ENCODE data around the gene LRBA.

The LRBA gene

DNA sequence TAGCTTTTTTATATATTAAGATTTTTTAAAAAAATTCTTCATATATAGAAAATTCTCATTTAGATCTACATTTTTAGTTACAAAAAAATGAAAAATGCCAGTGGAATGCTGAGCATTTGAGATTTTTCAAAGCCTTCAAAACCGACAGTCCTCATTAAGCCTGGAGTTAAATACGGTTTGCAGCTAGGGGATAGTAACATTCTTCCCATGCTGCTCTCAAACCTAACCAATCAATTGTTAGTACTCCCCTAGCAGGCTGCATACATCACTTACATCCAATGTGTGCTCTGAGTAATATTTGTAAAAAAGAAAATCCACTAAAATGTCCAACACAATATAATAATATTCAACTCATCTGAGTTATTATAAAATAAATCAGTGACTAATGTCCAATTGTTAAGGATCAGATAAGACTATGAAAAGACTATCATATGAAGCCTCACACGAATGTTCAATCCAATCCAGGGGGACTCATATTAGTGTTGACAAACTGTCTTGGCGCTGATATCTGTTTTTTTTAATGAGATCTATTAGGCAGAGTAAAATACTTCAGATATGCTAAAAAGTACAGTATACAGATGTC, 660.8 kb downstream of the LRBA start:
- DNase-seq = no peak

DNA sequence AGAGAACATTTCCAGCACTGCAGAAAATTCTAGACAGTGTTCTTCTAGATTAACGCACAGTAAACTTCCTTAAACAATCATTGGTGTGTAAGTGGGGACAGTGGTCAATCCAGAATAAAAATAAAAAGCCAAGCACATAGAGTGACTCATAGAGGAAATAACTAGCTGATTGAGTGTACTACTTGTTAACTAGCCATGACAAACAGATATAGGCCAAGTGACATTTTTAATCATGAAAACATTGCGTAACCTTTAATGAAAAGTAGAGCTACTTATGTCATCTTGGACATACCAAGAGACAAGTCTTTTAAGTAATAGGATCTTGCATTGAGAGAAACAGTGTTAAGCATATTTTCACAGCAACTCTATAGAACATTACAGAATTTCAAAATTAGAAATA, 667.0 kb downstream of the LRBA start:
- no peak for DNase-seq

DNA sequence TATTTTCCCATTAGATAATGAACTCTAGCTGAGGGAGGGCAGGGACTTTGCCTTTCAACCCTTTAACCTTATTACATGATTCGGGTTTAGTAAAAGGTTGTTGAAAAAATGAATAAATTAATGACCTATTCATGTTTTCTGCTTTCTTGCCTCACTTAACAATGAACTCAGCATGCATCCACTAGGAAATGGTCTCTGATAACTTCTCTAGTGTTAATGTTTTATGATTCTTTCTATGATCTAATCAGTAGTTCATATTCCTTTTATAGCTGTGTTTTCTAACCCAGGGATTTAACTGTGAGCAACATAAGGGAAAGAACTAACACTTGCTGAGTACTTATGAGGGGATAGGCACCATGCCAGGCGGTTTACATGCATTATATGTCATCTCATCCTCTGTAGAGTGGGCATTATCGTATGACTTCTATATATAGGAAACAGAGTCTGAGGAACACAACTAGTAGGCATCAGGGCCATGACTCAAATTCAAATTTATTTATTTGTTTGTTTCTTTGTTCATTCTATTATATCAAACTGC, 669.8 kb downstream of the LRBA start:
- no peak for DNase-seq

DNA sequence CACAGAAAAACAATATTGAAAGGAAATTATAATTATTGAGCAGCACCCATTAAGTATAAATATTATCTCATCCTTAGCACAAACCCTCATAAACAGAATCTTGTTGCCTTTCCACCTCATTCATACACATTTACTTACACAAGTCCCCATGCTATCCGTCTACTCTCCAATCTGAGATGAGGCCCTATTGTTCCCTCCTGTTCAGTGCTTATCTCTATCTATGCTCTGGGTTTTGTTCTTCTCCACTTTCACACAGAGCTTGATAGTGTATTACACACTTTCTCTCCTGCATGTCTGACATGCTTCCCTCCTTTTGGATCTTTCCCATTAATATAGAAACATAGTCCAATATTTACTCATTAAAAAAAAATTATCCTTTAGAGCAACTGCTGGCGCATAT, 671.3 kb downstream of the LRBA start:
- DNase-seq = no peak

DNA sequence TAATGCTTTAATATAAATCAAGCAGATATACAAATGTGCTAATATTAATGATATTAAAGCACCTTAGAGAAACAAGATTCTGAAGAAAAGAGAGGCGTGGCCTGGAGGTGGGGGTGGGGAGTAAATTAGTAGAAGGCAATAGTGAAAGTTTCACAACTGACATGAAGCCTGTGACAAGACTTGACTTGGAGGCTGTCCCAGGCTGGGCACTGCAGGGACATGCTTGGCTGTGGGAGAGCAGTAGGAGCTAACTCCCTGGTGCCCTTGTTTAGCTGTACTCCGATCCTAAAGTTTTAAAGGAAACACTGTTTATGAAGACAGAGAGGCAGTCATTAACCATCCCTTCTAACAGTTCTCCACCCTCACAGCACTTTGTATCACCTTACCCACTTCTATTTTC, 672.1 kb downstream of the LRBA start:
- no peak for DNase-seq

DNA sequence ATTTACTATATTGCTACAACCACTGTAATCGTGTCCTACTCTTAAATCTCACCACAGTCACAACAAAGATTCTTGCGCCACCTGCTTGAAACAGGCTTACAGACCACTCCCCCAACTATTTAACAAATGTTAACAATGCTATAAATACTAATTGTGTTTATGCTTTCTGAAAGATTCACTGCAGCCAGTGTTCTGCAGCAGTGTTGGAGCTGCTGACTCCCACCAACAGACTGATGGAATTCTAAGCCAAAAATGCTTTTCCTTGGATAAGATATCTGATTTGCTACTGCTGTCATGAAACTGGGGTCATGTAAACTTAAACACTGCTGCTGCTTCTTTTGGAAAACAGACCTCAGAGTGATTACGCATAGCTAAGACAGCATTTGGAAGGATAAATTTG, 677.4 kb downstream of the LRBA start:
- no peak for DNase-seq

DNA sequence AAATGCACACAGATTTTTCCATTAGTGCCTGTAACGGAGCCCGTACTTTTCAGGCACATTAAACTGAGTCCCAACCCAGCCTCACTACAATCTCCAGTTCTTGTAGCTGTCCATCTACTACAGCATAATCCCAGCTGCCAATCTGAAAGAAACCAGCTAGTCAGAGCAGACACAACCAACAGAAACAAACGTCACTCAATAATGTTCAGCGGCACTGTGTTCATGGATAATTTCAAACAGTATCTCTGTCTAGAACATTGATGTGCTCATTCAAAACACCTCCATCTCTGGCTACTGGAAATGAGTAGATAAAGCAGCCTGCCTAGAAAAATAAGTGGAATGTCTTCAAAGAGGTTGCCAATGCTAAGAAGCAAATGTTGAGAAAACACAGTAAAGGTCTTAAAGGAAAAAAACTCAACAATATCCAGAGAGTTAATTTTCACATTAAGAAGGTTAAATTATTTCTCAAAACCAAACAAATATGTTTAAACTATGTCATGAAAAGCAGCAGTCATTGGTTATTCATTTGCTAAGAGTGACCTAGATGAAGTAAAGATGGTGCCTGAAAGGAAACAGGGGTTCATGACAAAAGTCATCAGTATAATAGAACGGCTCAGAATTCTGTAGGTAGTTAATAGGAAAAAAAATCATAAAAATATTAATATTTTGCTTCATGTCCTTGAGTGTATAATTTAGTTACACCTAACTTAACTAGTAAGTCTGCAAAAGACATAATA, 678.2 kb downstream of the LRBA start:
- DNase-seq = no peak

DNA sequence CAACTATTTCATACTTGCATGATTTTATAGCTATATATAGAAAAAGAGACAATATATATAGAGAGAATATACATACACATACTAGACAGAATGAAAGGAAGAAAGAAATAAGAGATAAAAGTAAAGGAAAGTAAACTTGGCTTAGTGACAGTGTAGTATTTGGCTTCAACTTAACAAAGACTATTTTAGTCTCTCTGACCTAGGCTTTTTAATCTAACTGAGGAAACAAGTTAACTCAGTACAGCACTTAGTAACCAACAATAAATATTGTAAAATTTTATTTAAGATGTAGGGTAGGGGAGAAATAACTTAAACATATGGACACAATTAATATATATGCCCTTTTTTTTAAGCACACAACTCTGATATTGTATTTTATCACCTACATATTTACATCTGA, 682.1 kb downstream of the LRBA start:
- no peak for DNase-seq

DNA sequence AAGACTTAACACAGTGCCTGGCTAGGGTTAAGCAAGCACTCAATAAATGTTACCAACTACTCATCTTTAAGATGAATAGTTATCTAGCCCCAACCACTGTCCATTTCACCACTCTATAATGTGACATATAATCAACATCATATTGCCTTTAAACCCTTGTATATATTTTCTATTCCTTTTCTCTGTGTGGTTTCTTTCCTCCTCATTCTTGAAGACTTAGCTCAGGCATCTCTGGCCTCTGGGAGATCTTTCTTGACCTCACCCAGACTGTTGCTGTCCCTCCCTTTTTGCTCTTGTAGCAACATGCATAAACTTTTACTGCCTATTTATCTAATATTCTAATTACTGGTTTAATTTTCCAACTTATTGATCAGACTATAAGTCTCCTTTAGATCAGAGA, 683.0 kb downstream of the LRBA start:
- no peak for DNase-seq

DNA sequence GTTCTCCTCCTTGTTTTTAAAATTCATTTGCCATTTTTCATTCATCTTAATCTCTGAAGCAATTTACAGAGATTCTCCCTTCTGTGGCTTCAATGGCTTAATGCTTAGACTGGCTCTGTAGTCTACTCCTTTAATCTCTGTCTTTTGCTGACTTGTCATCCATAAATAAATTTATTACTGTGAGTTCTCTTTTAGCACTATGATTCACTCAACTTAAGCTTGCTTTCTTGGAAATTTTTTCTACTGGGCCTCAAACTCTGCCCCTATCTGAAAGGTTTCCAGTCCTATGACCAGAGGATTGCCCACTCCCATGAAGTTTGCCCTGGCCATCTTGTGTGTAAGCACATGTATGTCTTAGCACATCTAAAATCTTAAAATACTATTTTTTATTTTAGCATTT, 685.7 kb downstream of the LRBA start:
- DNase-seq = no peak

DNA sequence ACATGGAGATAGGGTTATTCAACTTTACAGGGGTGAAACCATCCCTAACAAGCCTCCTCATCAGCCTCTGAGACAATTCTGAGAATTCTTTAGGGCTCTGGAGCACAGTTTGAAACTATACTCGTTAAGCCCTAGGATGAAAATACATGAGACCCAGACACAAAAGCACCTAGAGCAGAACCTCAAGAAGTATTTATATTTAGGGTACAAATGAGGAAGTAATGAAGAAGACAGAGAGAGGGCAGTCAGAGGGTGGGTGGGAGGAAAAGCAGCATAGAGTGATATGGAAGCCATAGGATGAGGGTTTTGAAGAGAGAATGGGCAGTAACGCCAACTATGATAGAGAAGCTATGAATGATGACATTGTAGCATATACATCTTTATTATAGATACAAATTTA, 686.6 kb downstream of the LRBA start:
- DNase-seq = no peak

DNA sequence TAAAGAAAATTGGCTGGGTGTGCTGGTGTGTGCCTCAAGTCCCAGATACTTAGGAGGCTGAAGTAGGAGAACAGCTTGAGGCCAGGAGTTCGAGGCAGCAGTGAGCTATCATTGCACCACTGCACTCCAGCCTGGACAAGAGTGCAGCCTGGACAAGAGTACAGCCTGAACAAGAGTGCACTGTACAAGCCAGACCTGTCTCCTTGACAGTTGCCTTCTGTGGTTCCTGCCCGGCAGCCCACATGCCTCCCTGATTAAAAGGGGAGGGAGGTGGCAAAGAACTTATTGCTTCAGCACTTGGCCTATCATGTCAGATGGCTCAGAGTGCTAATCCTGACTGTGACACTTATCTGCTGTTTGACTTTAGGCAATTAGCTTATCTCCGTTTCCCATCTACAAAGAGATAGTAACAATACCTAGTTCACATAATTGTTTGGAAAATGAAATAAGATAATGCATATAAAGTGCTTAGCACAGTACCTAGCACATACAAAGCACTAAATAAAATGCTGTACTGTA, 687.8 kb downstream of the LRBA start:
- DNase-seq = no peak

DNA sequence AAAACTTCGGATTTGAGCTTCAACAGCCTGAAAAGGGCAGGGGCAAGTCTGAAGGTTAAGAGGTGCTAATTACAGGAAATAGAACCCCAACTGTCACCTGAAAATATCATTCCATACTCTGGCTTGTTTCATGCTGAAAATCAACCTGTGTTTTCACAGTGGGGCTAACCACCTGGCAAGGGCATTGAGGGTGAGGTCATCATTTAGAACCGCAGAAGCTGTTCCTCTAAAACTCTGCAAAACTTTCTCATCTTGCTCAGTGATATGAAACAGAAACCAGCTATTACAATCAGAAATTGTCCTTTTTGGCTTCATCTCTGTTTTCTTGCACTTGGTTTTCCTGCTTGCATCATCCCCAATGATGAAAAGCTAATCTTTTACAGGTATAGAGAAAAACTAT, 689.2 kb downstream of the LRBA start:
- DNase-seq = no peak

DNA sequence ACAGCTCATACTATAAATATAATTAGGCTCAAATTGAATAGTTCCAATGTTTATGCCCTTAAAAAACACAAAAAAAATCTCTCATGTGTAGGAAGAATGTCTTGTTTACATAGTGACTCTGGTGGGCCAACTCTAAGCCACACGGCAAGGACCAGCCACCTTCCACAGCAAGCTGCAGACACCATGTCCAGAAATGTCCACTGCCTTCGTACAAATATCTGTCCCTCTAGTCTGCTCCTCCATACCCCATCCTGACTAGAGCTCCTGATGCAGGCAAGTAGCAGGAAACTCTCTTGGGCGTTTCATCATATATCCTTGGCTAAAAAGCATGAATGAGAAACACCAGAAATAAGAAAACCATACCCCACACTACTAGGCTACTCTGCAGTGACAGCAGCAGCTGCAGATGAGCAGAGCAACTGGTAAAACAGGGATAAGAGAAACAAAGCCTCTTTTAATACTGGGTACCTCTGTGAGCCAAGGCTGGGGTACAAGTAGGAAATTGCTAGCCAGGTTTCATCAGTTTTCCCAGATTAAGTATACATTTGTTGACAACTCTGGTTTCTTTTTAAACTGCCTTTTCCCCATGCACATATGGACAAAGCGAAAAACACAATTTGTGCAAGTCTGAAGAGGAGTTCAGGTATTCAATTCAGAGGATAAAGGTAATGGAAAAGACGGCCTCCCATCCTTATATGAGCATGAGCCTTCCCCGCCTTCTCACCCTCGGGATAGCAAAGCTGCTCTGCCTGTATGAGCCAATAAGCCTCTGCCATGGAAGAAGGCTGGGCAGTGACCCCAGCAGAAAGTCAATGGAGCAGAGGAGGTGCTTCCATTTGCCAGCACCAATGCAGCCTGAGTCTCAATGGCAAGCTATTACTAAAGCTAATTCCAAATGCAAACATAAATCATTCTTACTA, 691.4 kb downstream of the LRBA start:
- no peak for DNase-seq

DNA sequence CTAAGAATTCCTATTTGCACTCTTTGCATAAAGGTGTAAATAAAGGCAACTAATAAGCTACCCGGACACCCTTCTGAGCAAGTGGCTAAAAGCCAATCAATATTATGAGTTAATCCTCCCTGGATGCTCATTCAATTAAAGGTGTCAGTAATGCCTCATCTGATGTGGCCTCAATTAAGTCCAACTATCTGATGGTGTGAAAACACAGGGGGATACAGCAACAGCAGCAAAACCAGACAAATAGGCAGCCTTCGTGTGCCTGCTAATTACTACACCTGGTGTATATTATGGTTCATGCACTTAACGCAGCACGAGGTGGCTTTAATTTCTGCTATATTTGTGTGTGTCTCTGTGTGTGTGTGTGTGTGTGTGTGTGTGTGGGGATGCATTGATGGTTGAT, 692.4 kb downstream of the LRBA start:
- no peak for DNase-seq

DNA sequence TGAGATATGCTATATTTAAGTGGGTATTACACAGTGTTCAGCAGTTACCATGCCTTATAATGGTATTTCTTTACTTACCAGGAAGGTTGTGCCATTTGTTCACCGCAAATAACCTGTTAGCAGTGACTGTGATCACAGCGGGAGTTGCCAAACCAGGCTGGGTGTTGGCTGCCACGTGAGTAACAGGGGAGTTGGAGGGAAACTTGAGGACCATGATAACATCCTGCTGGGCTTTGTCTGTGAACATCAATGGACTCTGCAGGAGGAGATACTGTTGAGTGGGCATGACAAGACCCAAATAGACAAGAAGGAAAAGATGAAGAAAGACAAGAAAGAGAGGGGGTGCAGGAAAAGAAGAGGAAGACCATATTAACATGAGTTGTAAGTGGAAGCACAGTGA, 694.0 kb downstream of the LRBA start:
- no peak for DNase-seq

DNA sequence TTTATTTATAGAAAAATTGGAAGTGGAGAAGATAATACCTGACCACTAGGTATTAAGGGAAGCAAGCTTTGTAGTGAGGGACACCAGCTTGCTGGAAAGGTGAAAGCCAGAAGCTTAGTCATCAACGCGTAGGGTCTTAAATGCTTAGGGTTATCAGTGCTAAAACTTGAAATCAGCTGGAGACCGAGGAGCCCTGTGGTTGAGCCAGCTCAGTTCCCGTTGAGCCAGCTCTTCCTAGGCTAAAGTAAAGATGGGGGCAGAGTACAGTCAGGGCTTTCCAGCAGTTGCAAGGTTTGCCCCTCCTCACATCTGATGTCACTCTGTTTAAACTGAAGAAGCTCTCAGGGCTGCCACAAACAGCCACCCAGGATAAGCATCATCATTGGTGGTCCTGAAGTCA, 696.1 kb downstream of the LRBA start:
- no peak for DNase-seq

DNA sequence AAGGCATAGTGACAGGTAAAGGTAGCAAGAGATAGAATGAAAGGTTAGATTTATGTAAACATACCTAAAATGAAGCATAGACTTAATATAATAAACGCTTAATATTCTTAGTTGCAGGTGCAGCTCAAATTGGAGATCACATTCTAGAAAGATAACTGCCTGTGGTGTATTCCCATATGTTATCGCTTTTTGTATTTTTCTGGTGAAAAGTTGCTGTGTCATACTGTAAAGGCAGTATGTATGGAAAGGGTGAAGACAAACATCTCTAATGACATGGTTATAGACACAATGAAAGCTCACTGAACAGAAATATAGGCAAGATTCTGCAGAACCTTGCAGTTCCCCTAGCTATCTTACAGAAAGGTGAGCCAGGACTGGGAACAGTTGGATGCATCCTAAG, 696.6 kb downstream of the LRBA start:
- no peak for DNase-seq

DNA sequence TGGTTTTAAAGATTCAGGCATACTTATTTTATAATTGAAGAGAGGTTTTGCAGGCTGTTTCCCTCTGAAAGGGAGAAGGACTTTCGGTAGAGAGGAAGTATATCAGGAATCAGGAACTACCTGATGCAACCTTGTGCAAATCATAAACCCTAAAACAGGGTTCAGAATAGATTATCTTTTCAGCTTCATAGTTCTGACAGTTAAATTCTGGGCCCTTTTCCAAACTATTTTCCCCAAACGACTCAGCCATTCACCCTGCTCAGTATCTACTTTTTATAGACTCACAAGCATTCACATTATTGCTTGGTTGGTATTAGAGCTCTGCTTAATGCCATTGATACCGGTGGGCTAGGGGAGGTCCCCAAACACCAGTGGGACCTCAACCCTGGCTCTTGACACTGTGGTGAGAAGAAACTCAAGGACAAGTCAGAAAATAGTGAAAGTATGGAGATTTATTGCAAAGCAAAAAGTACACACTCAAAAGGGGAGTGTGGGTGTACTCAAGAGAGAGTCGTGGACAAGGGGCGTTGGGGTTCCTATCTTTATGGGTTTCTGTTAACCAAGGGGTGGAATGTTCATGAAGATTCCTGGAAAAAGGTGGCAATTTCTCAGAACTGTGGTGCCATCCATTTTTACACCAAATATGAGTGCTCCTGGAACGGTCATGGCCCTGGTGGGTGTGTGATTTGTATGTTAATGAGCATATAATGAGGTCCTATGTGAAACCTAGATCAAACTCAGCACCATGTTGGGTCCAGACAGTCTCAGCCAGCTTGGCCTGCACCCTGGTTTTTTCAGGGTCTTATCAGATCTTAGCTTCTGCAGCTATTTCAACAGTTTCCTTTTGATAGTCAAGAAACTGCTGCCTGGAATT, 698.5 kb downstream of the LRBA start:
- no peak for DNase-seq

DNA sequence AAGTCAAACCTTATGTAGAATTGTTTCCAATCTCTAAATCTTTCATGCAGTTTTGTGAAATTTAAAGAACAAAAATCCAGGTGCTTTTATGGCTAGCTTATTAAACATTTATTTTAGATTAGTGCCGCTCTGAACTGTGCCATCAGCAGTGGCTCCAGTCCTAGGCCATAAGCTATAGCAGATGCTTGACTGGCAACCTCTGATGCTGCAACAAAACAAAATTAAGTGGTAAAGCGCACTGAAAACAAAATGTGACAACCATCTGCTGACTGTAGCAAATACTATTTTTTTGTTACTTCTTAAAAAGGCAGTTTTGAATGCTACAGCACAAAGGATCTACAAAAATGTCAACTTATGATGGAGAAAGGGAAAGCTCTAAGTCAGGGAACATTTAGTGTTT, 699.4 kb downstream of the LRBA start:
- no peak for DNase-seq

DNA sequence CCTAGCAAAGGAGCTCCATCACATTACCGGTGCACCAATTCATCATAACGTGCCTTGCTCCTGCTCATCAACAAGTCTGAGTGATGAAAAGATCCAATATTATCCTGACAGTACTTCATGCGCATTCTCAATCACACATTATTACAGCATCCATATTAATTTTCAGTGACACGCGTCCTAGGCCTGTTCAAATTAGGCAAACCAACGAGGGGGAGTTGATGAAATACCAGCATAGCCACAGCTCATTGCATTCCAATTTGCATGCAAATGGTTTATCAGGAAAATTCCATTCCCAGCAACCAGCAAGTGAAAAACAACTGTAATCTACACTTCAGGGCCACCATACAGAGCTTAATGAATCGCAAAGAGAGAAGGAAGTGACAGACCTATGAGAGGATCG, 699.9 kb downstream of the LRBA start:
- DNase-seq = peak; percentile 90 to 92

DNA sequence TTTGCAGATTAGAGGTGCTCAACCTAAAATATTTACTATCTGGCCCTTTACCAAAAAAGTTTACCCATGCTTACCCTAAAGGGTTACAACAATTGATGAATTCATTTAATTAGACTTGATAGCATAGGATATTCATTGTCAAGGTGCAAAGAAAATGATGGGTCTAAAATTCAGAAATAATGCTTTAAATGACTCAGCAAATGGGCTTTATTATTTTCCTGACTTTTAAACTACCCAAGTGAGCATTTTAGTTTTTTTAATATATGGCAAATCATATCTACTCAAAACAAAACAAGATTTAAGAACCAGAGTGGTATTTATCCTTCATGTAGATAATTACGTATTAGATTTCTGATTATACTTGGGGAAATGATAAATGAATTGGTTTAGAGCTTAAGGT, 701.1 kb downstream of the LRBA start:
- no peak for DNase-seq

All from NCI-H526 (cell line).